VCaP (cell line): Measurements from ENCODE around the gene CPT1C.

Experiments
- H3K27ac ChIP-seq: fragments of 450-650 bp; 2 replicates; pipeline ENCODE4 v1.5.1; 2017
- TF ChIP-seq, protein P1 (sequence below): fragments of 450-650 bp; conservative IDR thresholded peaks from 2 replicates; pipeline ENCODE4 v1.5.1; 2017; ENCODE audit warnings: mild to moderate bottlenecking, moderate library complexity

CPT1C gene

DNA sequence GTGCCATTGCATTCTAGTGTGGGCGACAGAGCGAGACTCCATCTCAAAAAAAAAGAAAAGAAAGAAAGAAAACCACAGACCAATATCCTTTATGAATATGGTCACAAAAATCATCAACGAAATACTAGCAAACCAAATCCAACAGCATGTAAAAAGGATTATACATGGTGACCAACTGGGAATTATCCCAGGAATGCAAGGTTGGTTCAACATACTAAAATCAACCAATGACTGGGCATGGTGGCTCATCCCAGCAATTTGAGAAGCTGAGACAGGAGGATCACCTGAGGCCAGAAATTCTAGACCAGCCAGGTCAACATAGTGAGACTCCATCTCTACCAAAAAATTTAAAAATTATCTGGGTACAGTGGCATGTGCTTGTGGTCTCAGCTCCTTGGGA, 65.0 kb downstream of the CPT1C start:
- no peak overlapping the region for H3K27ac ChIP-seq
- TF ChIP-seq, protein P1, sequence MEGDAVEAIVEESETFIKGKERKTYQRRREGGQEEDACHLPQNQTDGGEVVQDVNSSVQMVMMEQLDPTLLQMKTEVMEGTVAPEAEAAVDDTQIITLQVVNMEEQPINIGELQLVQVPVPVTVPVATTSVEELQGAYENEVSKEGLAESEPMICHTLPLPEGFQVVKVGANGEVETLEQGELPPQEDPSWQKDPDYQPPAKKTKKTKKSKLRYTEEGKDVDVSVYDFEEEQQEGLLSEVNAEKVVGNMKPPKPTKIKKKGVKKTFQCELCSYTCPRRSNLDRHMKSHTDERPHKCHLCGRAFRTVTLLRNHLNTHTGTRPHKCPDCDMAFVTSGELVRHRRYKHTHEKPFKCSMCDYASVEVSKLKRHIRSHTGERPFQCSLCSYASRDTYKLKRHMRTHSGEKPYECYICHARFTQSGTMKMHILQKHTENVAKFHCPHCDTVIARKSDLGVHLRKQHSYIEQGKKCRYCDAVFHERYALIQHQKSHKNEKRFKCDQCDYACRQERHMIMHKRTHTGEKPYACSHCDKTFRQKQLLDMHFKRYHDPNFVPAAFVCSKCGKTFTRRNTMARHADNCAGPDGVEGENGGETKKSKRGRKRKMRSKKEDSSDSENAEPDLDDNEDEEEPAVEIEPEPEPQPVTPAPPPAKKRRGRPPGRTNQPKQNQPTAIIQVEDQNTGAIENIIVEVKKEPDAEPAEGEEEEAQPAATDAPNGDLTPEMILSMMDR, result no peak

GRCh38 chr19:49758292-49758691, 67.4 kb downstream of the CPT1C start:
- no peak overlapping the region for H3K27ac ChIP-seq
- TF ChIP-seq, protein P1, result no peak

DNA sequence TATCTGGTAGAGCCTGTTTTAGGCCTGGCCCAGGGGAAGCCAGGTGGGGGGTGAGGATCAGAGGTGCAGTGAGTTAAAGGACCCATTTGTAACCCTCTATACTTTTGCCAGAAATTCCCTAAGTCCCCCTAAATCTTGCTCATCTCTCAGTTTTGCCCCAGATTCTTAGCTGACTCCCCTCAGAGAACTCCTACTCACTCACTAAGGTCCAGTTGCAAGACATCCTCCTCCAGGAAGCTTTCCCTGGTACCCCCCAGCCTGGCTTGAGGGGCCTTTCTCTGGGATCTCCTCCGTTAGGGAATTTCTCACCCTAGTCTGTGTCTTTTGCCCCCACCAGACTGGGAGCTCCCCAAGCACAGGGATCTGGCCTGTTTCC, 70.3 kb downstream of the CPT1C start:
- H3K27ac ChIP-seq, result no peak overlapping the region

DNA sequence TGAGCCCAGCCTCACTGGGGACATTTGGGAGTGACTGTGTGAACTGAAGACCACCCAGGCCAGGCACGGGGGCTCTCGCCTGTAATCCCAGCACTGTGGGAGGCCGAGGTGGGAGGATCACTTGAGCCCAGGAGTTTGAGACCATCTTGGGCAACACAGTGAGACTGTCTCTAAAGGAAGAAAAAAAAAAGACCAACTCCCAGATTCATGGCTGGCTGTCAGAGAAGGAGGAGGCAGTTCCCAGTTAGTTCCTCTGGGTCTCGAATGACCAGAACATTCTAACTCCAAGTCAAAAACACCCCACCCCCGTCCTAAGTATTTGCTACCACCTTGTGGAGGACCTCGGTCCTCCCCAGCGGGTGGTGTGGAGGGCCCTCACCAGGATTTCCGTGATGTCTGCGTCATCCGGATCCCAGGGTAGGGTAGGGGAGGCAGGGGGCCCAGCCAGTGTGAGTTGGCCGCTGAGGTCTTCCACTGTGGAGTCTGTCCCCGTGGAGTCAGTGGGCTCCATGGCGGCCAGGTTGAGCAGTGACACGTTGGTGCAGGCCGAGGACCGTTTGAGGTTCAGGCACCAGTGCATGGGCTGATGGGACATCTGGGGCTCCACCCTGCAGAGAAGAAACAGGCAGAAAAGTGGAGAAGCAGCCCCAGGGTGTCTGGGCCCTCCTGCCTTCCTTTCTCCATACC, 70.9 kb downstream of the CPT1C start:
- H3K27ac ChIP-seq, result no peak overlapping the region
- TF ChIP-seq, protein P1, result no peak

More for the DNA sequence above, 70.3 kb downstream of the CPT1C start:
- TF ChIP-seq, protein P1, result no peak

DNA sequence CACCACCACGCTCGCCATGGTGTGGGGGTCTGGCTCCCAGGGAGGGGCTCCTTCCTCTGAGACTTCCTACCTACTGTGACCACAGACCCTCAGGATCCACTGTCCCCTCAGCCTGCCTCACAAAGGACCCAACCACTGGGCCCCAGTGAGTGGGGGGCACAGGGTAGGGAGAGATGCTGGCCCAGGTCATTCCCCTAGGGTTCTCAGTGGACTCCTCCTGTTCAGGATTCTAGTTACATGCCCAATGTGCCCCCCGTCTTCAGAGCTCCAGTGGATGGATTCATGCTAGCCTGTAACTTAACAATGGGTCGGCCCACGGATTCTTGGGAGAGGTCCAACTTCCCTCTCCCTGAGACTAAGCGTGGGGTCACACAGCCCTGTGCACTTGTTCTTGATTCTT, 72.3 kb downstream of the CPT1C start, which contains the start of gene TSKS:
TSKS (minus strand) TSS at position 77 of the 400 bp plus-strand sequence; CDS start at position 18, 59 bp downstream.
- TF ChIP-seq, protein P1, result no peak
- no peak within 1 kb of the TSS for H3K27ac ChIP-seq
